ENCODE results near the gene PPP2R1B. TPM values are rescaled to one million over a fixed set of nuclear protein-coding genes. Genes with fewer than 3 reads are reported as not detected.

PPP2R1B gene
- total and polyA plus RNA-seq, 7 donors: 9.0 to 17.8 (median 14.9) TPM

DNA sequence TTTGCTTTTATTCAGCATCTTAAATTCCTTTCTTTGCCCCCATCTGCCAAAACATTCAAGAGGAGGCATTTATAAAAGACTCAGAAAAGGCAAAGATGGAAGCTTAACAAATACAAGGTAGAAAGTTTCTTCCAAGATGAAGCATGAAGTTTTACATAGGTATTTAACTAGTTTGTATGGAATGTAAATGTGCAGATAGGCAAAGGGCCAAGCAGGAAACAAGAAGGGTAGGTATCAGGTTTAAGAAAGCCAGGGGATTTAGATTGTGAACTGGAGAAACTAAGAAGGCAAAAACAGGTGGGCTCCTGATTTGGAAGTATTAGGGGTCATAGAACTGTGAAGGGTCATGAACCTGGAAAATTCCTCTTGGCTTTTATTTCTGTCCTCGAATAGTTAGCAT lies 62.6 kb downstream of the PPP2R1B start:
- WGBS, 2 donors: 58 to 61% methylated on average over 1 of the region's 1 CpG
- no peak for TF ChIP-seq POLR2AphosphoS5 (IDR thresholded peaks at IDR 0.05)
- TF ChIP-seq, protein P1, sequence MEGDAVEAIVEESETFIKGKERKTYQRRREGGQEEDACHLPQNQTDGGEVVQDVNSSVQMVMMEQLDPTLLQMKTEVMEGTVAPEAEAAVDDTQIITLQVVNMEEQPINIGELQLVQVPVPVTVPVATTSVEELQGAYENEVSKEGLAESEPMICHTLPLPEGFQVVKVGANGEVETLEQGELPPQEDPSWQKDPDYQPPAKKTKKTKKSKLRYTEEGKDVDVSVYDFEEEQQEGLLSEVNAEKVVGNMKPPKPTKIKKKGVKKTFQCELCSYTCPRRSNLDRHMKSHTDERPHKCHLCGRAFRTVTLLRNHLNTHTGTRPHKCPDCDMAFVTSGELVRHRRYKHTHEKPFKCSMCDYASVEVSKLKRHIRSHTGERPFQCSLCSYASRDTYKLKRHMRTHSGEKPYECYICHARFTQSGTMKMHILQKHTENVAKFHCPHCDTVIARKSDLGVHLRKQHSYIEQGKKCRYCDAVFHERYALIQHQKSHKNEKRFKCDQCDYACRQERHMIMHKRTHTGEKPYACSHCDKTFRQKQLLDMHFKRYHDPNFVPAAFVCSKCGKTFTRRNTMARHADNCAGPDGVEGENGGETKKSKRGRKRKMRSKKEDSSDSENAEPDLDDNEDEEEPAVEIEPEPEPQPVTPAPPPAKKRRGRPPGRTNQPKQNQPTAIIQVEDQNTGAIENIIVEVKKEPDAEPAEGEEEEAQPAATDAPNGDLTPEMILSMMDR (IDR thresholded peaks at IDR 0.05): no peak
- TF ChIP-seq POLR2A (IDR thresholded peaks at IDR 0.05): no peak
- no peak for TF ChIP-seq EP300 (IDR thresholded peaks at IDR 0.05)
- no peaks in the 10 kb centered on the region for H3K27me3 ChIP-seq
- intact Hi-C loops (cut with DNase I): no loop called here
- no peak overlapping the region for H3K27ac ChIP-seq
- peaks cover 0 to 17% (median 14%) of the 10 kb centered on the region in 4 donors for H3K4me1 ChIP-seq
- no peak overlapping the region for H3K4me3 ChIP-seq
- no peak for DNase-seq
- peaks cover 0 to 57% (median 2%) of the 10 kb centered on the region in 4 donors for H3K36me3 ChIP-seq
- no peaks in the 10 kb centered on the region for H3K9me3 ChIP-seq

DNA sequence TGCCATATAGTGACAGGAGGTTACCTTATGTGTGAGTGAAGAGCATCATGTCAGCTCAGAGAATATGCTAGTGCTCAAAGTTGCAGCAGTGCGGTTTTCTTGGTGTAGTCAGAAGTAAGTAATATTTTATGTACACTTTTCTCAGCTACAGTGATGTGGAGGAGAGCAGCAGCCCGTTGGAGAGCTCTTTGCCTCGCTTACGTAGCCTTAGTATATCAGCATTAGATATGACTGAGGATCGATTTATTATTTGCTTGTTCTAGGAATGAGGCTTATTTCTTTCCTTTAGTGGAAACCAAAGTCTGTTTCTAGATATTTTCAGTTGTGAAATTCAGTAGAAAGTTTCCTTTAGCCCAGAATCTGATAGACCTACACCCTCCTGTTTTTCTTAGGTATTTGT lies 63.6 kb downstream of the PPP2R1B start:
- no peak for DNase-seq
- no peak overlapping the region for H3K27ac ChIP-seq
- H3K9me3 ChIP-seq: no peaks in the 10 kb centered on the region
- H3K4me3 ChIP-seq: no peak overlapping the region
- H3K27me3 ChIP-seq: no peaks in the 10 kb centered on the region
- H3K4me1 ChIP-seq: peaks cover 0 to 14% (median 12%) of the 10 kb centered on the region in 4 donors
- TF ChIP-seq, protein P1 (IDR thresholded peaks at IDR 0.05): no peak
- TF ChIP-seq POLR2A (IDR thresholded peaks at IDR 0.05) (no peak), POLR2AphosphoS5 (IDR thresholded peaks at IDR 0.05) (no peak), EP300 (IDR thresholded peaks at IDR 0.05) (no peak)
- 95 to 96% methylated on average over 5 of the region's 5 CpGs for WGBS, 2 donors
- H3K36me3 ChIP-seq: peaks cover 0 to 52% (median 2%) of the 10 kb centered on the region in 4 donors
- intact Hi-C loops (cut with DNase I): no loop called here

GRCh38 chr11:111700162-111700561 lies 66.0 kb downstream of the PPP2R1B start:
- intact Hi-C loops (cut with DNase I): no loop called here
- H3K27ac ChIP-seq: no peak overlapping the region
- DNase-seq: no peak
- peaks cover 0 to 5% (median 1%) of the 10 kb centered on the region in 4 donors for H3K4me1 ChIP-seq
- WGBS, 2 donors: 99 to 100% methylated on average over 1 of the region's 1 CpG
- no peak overlapping the region for H3K4me3 ChIP-seq
- H3K27me3 ChIP-seq: no peaks in the 10 kb centered on the region
- TF ChIP-seq, protein P1 (IDR thresholded peaks at IDR 0.05): no peak
- no peak for TF ChIP-seq POLR2A (IDR thresholded peaks at IDR 0.05)
- no peak for TF ChIP-seq EP300 (IDR thresholded peaks at IDR 0.05)
- TF ChIP-seq POLR2AphosphoS5 (IDR thresholded peaks at IDR 0.05): no peak
- H3K36me3 ChIP-seq: peaks cover 0 to 38% (median 2%) of the 10 kb centered on the region in 4 donors
- H3K9me3 ChIP-seq: no peaks in the 10 kb centered on the region

DNA sequence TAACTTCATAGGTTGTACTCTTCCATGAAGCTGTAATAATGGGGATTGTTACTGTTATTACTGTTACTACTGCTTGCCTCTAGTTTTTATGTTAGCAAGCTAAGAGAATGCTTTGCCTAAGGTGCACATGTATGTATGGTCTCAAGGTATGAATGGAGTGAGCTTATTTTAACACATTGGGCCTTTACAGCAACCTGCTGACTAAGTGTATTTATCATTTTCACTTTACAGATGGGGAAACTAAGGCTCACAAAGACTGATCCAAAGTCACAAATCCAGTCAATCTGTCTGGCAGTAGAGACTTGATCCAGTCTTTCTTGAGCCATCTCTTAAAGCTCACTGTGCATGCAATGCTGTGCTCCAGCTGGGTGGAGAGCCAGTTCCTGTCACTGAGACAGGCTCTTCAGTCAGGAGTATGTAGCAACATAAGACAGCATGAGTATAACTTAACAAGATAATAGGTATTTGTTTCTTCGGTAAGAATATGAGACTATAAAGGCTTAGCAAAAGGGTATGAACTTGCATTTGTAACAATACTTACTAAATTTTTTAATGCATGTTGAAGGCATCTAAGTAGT lies 66.5 kb downstream of the PPP2R1B start:
- Histone ChIP-seq H3K4me3 (no peak overlapping the region), H3K27ac (no peak overlapping the region), H3K27me3 (no peaks in the 10 kb centered on the region), H3K9me3 (no peaks in the 10 kb centered on the region), H3K36me3 (peaks cover 0 to 33% (median 2%) of the 10 kb centered on the region in 4 donors), H3K4me1 (peaks cover 0 to 5% (median 1%) of the 10 kb centered on the region in 4 donors)
- TF ChIP-seq POLR2AphosphoS5 (IDR thresholded peaks at IDR 0.05): no peak
- TF ChIP-seq, protein P1 (IDR thresholded peaks at IDR 0.05): no peak
- TF ChIP-seq EP300 (IDR thresholded peaks at IDR 0.05): no peak
- no peak for TF ChIP-seq POLR2A (IDR thresholded peaks at IDR 0.05)
- intact Hi-C loops (cut with DNase I): no loop called here
- no peak for DNase-seq
- WGBS, 2 donors: 95 to 98% methylated on average over 1 of the region's 1 CpG
